Measurements from ENCODE around the gene CAMK4. TPM values are rescaled to one million over a fixed set of nuclear protein-coding genes. Genes with fewer than 3 reads are reported as not detected.

CAMK4 gene
- total and polyA plus RNA-seq, 2 donors (not counting 1 experiment from before 2014, with no cell fraction given) = 0.83 to 5.9 TPM

DNA sequence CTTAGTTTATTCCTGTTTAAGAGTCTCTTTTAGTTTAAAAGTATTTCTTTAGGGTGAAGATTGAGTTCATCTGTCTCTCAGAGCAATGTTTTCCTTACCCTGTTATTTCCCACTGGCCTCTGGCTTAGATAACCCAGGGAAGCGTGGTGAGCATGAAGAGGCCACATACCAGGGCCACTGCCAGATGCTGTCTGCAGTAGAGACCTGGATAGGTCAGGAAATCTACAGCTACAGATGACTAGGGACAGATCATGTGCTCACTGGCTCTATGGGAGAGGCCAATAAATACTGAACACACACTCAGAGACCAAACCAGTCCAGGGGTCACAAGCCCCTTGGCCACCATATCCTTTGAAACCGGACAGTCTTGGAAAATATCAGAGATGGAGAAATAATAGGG is 136.0 kb downstream of the CAMK4 start:
- Histone ChIP-seq H3K27ac (ENCODE audit: insufficient read depth, low read length) (no peak overlapping the region), H3K36me3 (ENCODE audit: control insufficient read depth, insufficient read depth, low read length) (no peaks in the 10 kb centered on the region), H3K9me3 (ENCODE audit: control insufficient read depth, insufficient read depth, low read depth, low read length) (no peaks in the 10 kb centered on the region), H3K4me2 (ENCODE audit: extremely low read depth, insufficient read depth, low read length) (no peak overlapping the region), H3K4me1 (ENCODE audit: control insufficient read depth, extremely low read depth, insufficient read depth, low read length) (no peaks in the 10 kb centered on the region), H2AFZ (ENCODE audit: low read length) (no peak overlapping the region), H3K4me3 (replicated peaks in 1 of 4; ENCODE audit: control extremely low read depth in 1 of 4, insufficient read depth in 1 of 4, low read depth in 3 of 4, low read length in 4 of 4) (no peak overlapping the region), H3K9ac (ENCODE audit: insufficient read depth, low read length) (no peak overlapping the region), H3K79me2 (ENCODE audit: control insufficient read depth, insufficient read depth, low read length) (no peaks in the 10 kb centered on the region), H4K20me1 (ENCODE audit: control insufficient read depth, extremely low read depth, insufficient read depth, low read length) (no peaks in the 10 kb centered on the region), H3K27me3 (ENCODE audit: control insufficient read depth, insufficient read depth, low read length) (no peaks in the 10 kb centered on the region)
- no peak for TF ChIP-seq EZH2 (IDR thresholded peaks at IDR 0.05; ENCODE audit: low read length, missing control alignments)
- TF ChIP-seq, protein P1, sequence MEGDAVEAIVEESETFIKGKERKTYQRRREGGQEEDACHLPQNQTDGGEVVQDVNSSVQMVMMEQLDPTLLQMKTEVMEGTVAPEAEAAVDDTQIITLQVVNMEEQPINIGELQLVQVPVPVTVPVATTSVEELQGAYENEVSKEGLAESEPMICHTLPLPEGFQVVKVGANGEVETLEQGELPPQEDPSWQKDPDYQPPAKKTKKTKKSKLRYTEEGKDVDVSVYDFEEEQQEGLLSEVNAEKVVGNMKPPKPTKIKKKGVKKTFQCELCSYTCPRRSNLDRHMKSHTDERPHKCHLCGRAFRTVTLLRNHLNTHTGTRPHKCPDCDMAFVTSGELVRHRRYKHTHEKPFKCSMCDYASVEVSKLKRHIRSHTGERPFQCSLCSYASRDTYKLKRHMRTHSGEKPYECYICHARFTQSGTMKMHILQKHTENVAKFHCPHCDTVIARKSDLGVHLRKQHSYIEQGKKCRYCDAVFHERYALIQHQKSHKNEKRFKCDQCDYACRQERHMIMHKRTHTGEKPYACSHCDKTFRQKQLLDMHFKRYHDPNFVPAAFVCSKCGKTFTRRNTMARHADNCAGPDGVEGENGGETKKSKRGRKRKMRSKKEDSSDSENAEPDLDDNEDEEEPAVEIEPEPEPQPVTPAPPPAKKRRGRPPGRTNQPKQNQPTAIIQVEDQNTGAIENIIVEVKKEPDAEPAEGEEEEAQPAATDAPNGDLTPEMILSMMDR (conservative IDR thresholded peaks at IDR 0.05 in 1 of 2, IDR thresholded peaks at IDR 0.05 in 1 of 2; ENCODE audit: low read depth in 1 of 2, low read length in 2 of 2) = no peak
- no peak for DNase-seq (ENCODE audit: low read depth in 2 of 2)

GRCh38 chr5:111364992-111365391 is 140.8 kb downstream of the CAMK4 start:
- Histone ChIP-seq H4K20me1 (ENCODE audit: control insufficient read depth, extremely low read depth, insufficient read depth, low read length) (no peaks in the 10 kb centered on the region), H3K4me2 (ENCODE audit: extremely low read depth, insufficient read depth, low read length) (no peak overlapping the region), H3K79me2 (ENCODE audit: control insufficient read depth, insufficient read depth, low read length) (no peaks in the 10 kb centered on the region), H3K9ac (ENCODE audit: insufficient read depth, low read length) (no peak overlapping the region), H3K9me3 (ENCODE audit: control insufficient read depth, insufficient read depth, low read depth, low read length) (no peaks in the 10 kb centered on the region), H3K4me3 (replicated peaks in 1 of 4; ENCODE audit: control extremely low read depth in 1 of 4, insufficient read depth in 1 of 4, low read depth in 3 of 4, low read length in 4 of 4) (no peak overlapping the region), H2AFZ (ENCODE audit: low read length) (no peak overlapping the region), H3K27ac (ENCODE audit: insufficient read depth, low read length) (no peak overlapping the region), H3K27me3 (ENCODE audit: control insufficient read depth, insufficient read depth, low read length) (no peaks in the 10 kb centered on the region), H3K36me3 (ENCODE audit: control insufficient read depth, insufficient read depth, low read length) (no peaks in the 10 kb centered on the region), H3K4me1 (ENCODE audit: control insufficient read depth, extremely low read depth, insufficient read depth, low read length) (no peaks in the 10 kb centered on the region)
- TF ChIP-seq, protein P1 (conservative IDR thresholded peaks at IDR 0.05 in 1 of 2, IDR thresholded peaks at IDR 0.05 in 1 of 2; ENCODE audit: low read depth in 1 of 2, low read length in 2 of 2) = no peak
- TF ChIP-seq EZH2 (IDR thresholded peaks at IDR 0.05; ENCODE audit: low read length, missing control alignments) = no peak
- DNase-seq (ENCODE audit: low read depth in 2 of 2) = peak in 1 of 2 donors; percentile 23

DNA sequence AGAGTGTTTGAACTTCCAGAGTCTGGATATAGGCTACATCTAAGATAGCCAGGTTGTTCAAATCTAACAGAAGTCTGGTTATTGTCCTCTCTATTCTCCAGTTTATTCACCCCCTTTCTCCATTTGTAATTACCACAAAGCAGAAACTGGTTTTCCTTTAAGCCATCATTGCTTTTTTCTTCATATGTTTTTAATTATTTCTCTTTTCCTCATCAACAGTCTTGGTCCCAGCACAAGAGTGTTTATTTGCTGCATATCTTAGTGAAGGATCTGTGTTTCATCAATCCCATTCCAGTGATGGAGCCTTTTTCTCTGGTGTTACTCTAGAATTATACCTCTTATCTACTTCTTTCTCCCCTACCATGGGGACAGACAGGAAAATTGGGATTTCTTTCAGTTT is 142.2 kb downstream of the CAMK4 start:
- Histone ChIP-seq H3K4me3 (replicated peaks in 1 of 4; ENCODE audit: control extremely low read depth in 1 of 4, insufficient read depth in 1 of 4, low read depth in 3 of 4, low read length in 4 of 4) (no peak overlapping the region), H3K79me2 (ENCODE audit: control insufficient read depth, insufficient read depth, low read length) (no peaks in the 10 kb centered on the region), H3K9me3 (ENCODE audit: control insufficient read depth, insufficient read depth, low read depth, low read length) (no peaks in the 10 kb centered on the region), H2AFZ (ENCODE audit: low read length) (no peak overlapping the region), H4K20me1 (ENCODE audit: control insufficient read depth, extremely low read depth, insufficient read depth, low read length) (no peaks in the 10 kb centered on the region), H3K4me1 (ENCODE audit: control insufficient read depth, extremely low read depth, insufficient read depth, low read length) (no peaks in the 10 kb centered on the region), H3K27me3 (ENCODE audit: control insufficient read depth, insufficient read depth, low read length) (no peaks in the 10 kb centered on the region), H3K27ac (ENCODE audit: insufficient read depth, low read length) (no peak overlapping the region), H3K36me3 (ENCODE audit: control insufficient read depth, insufficient read depth, low read length) (no peaks in the 10 kb centered on the region), H3K9ac (ENCODE audit: insufficient read depth, low read length) (no peak overlapping the region), H3K4me2 (ENCODE audit: extremely low read depth, insufficient read depth, low read length) (no peak overlapping the region)
- no peak for TF ChIP-seq EZH2 (IDR thresholded peaks at IDR 0.05; ENCODE audit: low read length, missing control alignments)
- TF ChIP-seq, protein P1 (conservative IDR thresholded peaks at IDR 0.05 in 1 of 2, IDR thresholded peaks at IDR 0.05 in 1 of 2; ENCODE audit: low read depth in 1 of 2, low read length in 2 of 2) = no peak
- DNase-seq (ENCODE audit: low read depth in 2 of 2) = no peak

Measured in fibroblast of lung (primary cell).